Fibroblast of the aortic adventitia (primary cell): ENCODE data around the gene TGFB2. TPM values are rescaled to one million over a fixed set of nuclear protein-coding genes. Genes with fewer than 3 reads are reported as not detected.

ENCODE experiments used
- DNase-seq: peaks from one replicate; pipeline ENCODE4 v3.0.0-alpha.2; 2010; ENCODE audit warnings: low read depth
- H3K4me3 ChIP-seq: 2 replicates; pipeline ENCODE4 v1.5.1; 2011; ENCODE audit warnings: low read depth, mild to moderate bottlenecking, control low read depth, low read length, moderate library complexity
- CTCF ChIP-seq: IDR thresholded peaks from 2 replicates; pipeline ENCODE4 v1.5.1; 2011; ENCODE audit warnings: mild to moderate bottlenecking, low read length, control low read depth, inconsistent platforms; ENCODE audit not compliant: insufficient read depth
- total RNA-seq: library from RNA; depleted of rRNA; stranded (reverse); fragments of >200 nt; gene quantifications from 2 replicates; pipeline ENCODE4 v1.2.3, GENCODE V29; 2012; ENCODE audit warnings: low replicate concordance

The TGFB2 gene
- total RNA-seq, 1 donor: 13.5 TPM

GRCh38 chr1:218412171-218412570, 67.0 kb downstream of the TGFB2 start:
- no peak overlapping the region for H3K4me3 ChIP-seq
- DNase-seq: peak; percentile 72
- no peak for TF ChIP-seq CTCF

- no peak for TF ChIP-seq CTCF
Measured at GRCh38 chr1:218413179-218413578, 68.0 kb downstream of the TGFB2 start.

GRCh38 chr1:218414060-218414728, 69.1 kb downstream of the TGFB2 start:
- TF ChIP-seq CTCF: no peak
- no peak for DNase-seq
- no peak overlapping the region for H3K4me3 ChIP-seq

More at GRCh38 chr1:218413179-218413578, 68.0 kb downstream of the TGFB2 start:
- H3K4me3 ChIP-seq: no peak overlapping the region
- DNase-seq: no peak

GRCh38 chr1:218415726-218416125, 70.6 kb downstream of the TGFB2 start:
- no peak for TF ChIP-seq CTCF
- no peak overlapping the region for H3K4me3 ChIP-seq
- DNase-seq: no peak

GRCh38 chr1:218421531-218421930, 76.4 kb downstream of the TGFB2 start:
- TF ChIP-seq CTCF: no peak
- H3K4me3 ChIP-seq: no peak overlapping the region
- no peak for DNase-seq

GRCh38 chr1:218424502-218424901, 79.4 kb downstream of the TGFB2 start:
- TF ChIP-seq CTCF: no peak
- DNase-seq: peak; percentile 22
- no peak overlapping the region for H3K4me3 ChIP-seq
